ENCODE data around the gene RASL11A. TPM values are rescaled to one million over a fixed set of nuclear protein-coding genes. Genes with fewer than 3 reads are reported as not detected.
A peak's percentile ranks its signal among the peaks of the same experiment; 100 is the strongest.
"Not testable (repeated sequence)": the region's sequence is repeated elsewhere in the genome, so short reads cannot be mapped to it uniquely, and the experiment has no call there.

RASL11A gene
- total and polyA plus RNA-seq, 12 donors: 1.8 to 68.7 (median 4.9) TPM

DNA sequence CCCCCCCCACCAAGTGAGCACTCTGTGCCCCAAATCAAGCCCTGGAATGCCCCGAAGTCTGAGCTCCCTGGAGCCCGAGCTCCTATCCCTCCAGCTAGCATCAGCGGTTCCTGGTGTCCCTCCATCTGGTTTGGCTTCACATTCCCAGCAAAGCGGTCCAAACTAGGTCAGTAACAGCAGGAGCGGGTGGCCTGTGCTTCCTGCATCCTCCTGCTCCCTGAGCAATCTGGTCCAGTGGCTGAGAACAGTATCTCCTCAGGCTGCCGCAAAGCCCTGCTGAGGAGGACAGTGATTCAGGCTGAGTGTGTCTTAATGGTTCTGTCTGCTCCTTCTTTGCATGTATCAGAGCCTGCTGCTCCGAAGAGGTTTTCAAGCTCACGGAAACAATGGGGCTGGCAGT lies 25.9 kb downstream of the RASL11A start:
- TF ChIP-seq, protein P1, sequence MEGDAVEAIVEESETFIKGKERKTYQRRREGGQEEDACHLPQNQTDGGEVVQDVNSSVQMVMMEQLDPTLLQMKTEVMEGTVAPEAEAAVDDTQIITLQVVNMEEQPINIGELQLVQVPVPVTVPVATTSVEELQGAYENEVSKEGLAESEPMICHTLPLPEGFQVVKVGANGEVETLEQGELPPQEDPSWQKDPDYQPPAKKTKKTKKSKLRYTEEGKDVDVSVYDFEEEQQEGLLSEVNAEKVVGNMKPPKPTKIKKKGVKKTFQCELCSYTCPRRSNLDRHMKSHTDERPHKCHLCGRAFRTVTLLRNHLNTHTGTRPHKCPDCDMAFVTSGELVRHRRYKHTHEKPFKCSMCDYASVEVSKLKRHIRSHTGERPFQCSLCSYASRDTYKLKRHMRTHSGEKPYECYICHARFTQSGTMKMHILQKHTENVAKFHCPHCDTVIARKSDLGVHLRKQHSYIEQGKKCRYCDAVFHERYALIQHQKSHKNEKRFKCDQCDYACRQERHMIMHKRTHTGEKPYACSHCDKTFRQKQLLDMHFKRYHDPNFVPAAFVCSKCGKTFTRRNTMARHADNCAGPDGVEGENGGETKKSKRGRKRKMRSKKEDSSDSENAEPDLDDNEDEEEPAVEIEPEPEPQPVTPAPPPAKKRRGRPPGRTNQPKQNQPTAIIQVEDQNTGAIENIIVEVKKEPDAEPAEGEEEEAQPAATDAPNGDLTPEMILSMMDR (IDR thresholded peaks at IDR 0.05): no peak
- no peak for ATAC-seq
- Histone ChIP-seq H3K36me3 (no peaks in the 10 kb centered on the region), H3K27ac (no peak overlapping the region), H3K4me1 (peaks cover 0 to 6% (median 0%) of the 10 kb centered on the region in 9 donors), H3K4me3 (no peak overlapping the region), H3K27me3 (peaks cover 0 to 10% (median 0%) of the 10 kb centered on the region in 7 donors), H3K9me3 (no peaks in the 10 kb centered on the region)
- WGBS, 2 donors: 83 to 90% methylated on average over 8 of the region's 8 CpGs
- no peak for DNase-seq
- intact Hi-C loops (cut with DNase I): loop anchor here in 1 of 10 donors (10.0 kb wide), 1 partner anchor 58 kb away; no protein-coding TSS in a partner anchor

DNA sequence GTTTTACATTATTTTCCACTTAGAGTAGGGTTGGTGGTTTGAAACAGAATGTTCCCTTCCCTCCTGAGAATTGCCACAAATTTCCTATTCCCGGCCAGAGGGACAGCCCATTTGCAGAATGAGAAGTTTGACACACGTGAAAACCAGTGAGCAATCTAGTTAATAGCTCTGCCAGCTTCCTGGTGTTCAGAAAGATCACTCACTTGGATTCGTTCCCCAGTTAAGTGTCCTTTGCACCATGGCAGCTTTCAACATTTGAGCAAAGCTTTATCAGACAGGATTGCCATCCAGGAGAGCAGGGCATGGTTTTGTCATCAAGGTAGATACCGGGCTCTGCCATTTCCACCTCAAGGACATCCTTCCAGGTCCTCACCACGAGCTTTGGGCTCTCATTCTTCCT lies 28.2 kb downstream of the RASL11A start:
- TF ChIP-seq, protein P1 (IDR thresholded peaks at IDR 0.05): no peak

DNA sequence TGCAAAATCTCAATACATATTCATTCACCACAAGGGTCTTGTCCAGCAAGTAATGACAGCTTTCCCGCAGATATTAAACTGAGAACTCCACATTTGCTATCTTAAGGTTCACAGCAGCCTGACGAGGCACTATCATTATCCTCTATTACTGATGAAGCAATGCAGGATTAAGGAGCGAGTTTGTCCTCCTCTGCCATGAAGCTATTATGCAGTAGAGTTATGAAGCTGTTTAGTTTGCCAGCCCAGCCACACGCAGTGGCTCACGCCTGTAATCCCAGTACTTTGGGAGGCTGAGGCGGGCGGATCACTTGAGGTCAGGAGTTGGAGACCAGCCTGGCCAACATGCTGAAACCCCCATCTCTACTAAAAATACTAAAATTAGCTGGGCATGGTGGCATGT lies 29.8 kb downstream of the RASL11A start:
- H3K4me1 ChIP-seq; H3K27me3 ChIP-seq; H3K27ac ChIP-seq; ATAC-seq; H3K4me3 ChIP-seq; H3K9me3 ChIP-seq; DNase-seq; H3K36me3 ChIP-seq; intact Hi-C loops (cut with DNase I): not testable (repeated sequence)
- WGBS, 2 donors: 69 to 70% methylated on average over 7 of the region's 7 CpGs

More for the DNA sequence above, 28.2 kb downstream of the RASL11A start:
- Histone ChIP-seq H3K27me3 (peaks cover 0 to 10% (median 0%) of the 10 kb centered on the region in 7 donors), H3K4me1 (peaks cover 0 to 6% (median 0%) of the 10 kb centered on the region in 9 donors), H3K9me3 (peaks cover 0 to 8% (median 0%) of the 10 kb centered on the region in 11 donors), H3K4me3 (no peak overlapping the region), H3K36me3 (no peaks in the 10 kb centered on the region), H3K27ac (no peak overlapping the region)
- WGBS, 2 donors: 47 to 59% methylated on average over 5 of the region's 5 CpGs
- ATAC-seq (peak in 1 of 8 donors; percentile 74), DNase-seq (no peak)
- intact Hi-C loops (cut with DNase I): loop anchor here in 1 of 10 donors (10.0 kb wide), 1 partner anchor 56 kb away; no protein-coding TSS in a partner anchor

DNA sequence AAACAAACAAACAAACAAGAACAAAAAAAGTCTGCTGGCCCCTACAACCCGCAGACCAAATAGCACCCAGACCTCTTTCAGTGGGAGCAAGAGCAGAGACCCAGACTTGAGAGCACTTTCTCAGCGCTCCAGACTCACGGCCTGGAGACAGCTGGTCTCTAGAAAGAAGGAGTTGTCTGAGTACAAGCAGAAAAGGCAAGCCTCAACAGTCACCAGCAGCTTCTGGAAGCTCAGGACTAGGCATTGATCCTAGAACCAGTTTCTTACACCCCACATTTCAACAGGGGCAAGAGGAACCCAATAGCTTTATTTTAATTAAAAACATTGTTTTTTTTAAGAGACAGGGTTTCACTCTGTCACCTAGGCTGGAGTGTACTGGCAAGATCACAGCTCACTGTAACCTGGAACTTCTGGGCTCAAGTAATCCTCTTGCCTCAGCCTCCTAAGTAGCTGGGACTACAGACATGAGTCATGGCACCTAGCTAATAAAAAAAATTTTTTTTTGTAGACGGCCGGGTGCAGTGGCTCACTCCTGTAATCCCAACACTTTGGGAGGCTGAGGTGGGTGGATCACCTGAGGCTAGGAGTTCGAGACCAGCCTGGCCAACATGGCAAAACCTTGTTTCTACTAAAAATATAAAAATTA lies 30.4 kb downstream of the RASL11A start:
- Histone ChIP-seq H3K27me3 (peaks cover 0 to 10% (median 0%) of the 10 kb centered on the region in 7 donors), H3K4me3 (no peak overlapping the region), H3K4me1 (no peaks in the 10 kb centered on the region), H3K27ac (no peak overlapping the region), H3K36me3 (no peaks in the 10 kb centered on the region), H3K9me3 (peaks cover 0 to 8% (median 0%) of the 10 kb centered on the region in 11 donors)
- intact Hi-C loops (cut with DNase I): no loop called here
- no peak for DNase-seq
- 80 to 81% methylated on average over 6 of the region's 6 CpGs for WGBS, 2 donors
- TF ChIP-seq, protein P1 (IDR thresholded peaks at IDR 0.05): no peak
- no peak for ATAC-seq

Data from heart right ventricle (tissue), 16 donors.